GM12801 (cell line): Measurements from ENCODE around the gene SP6.

Source experiments
- TF ChIP-seq, protein P1 (sequence below): IDR thresholded peaks from one replicate; pipeline ENCODE4 v1.5.1; 2011; ENCODE audit warnings: control low read depth; ENCODE audit not compliant: insufficient read length; ENCODE audit errors: extremely low read depth

SP6 gene

DNA sequence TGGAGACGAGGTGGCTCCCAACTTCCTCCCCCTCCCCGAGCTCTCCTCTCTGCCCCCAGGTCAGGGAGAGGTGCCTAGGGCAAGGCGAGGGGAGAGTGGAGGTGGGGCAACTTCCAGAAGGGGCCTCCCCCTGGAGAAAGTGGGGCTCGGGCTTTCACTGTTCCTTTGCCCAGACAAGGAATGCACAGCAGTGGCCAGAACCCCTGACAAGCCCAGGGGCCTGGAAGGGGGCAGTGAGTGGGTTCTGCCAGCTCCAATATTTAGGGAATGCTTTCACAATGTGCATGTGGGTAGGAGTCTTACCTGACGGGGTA lies 33.4 kb upstream of the SP6 start:
- TF ChIP-seq, protein P1, sequence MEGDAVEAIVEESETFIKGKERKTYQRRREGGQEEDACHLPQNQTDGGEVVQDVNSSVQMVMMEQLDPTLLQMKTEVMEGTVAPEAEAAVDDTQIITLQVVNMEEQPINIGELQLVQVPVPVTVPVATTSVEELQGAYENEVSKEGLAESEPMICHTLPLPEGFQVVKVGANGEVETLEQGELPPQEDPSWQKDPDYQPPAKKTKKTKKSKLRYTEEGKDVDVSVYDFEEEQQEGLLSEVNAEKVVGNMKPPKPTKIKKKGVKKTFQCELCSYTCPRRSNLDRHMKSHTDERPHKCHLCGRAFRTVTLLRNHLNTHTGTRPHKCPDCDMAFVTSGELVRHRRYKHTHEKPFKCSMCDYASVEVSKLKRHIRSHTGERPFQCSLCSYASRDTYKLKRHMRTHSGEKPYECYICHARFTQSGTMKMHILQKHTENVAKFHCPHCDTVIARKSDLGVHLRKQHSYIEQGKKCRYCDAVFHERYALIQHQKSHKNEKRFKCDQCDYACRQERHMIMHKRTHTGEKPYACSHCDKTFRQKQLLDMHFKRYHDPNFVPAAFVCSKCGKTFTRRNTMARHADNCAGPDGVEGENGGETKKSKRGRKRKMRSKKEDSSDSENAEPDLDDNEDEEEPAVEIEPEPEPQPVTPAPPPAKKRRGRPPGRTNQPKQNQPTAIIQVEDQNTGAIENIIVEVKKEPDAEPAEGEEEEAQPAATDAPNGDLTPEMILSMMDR = no peak

DNA sequence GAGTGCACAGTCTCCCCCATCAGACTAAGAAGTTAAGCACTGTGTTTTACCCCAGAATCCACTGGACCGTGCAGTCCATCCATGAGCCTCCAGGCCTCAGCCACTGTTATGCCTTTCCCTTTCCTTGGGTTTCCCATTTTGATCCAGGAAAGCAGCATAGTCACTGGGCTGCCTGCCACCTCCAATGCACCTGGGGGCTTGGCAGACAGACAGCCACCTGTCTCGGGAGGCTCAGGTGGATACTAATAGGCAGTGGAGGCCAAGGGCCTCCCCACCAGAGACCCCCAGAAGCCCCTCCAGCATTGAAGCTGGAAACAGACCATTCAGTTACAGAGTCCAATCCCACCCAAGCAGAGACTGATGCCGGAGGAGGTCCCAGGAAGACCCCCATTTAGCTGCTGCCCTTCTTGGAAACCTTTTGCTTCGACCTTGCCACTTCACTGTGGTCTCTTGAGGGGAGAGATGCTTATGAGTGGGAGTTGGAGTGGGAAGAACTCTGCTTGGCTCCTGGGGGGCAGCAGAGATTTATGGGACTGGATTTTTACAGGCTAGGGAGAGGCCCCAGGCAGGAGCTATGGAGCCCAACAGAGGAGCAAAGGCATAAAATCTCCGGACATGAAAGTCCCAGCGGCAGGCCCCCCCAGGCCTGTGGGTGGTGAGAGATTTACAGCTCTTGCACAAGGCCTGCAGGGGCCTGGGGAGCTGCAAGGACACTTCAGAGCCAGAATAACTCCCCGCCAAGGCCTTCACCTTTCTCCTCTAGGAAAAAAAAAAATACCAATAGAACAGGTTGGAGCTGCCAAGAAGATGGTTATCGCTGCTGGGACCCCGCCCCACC lies 32.8 kb upstream of the SP6 start:
- TF ChIP-seq, protein P1 = no peak

DNA sequence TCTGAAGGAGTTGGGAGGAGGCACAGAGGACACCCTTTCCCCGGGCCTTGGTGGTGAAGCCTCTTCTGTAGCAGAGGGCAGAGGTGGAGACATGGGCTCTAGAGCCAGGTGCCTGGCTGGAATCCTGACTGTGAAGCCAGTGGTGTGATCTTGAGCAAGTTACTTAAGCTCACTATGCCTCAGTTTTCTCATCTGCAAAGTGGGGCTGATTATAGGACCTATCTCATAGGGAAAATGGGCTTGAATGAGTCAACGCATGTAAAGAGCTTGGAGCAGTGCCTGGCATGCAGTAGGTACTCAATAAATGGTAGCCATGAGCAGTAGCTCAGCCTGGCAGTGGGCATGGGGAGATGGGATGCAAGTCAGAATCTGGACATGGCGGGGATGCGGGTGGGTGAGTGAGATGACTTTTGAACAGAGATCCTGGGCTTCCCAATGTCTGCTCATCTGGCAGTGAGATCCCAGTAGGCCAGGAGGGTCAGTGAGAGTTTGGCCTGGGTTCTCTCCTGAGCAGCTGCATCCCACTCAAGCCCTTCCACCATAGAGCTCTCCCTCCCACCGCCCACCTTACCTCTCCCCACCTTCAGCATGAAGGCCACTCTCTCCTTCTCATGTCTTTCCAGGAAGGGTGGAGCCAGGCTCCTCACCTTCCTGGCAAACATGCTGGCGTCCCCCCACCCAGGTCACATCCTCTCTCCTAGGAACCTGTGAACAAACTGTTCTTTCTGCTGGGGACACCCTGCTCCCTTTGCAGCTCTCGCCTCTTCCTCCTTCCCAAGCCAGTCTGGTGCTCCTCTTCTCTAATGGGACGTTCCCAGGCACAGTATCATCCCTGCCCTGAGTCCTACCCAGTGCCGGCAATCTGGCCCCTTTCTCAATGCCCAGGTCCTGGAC lies 32.0 kb upstream of the SP6 start:
- TF ChIP-seq, protein P1 = no peak

DNA sequence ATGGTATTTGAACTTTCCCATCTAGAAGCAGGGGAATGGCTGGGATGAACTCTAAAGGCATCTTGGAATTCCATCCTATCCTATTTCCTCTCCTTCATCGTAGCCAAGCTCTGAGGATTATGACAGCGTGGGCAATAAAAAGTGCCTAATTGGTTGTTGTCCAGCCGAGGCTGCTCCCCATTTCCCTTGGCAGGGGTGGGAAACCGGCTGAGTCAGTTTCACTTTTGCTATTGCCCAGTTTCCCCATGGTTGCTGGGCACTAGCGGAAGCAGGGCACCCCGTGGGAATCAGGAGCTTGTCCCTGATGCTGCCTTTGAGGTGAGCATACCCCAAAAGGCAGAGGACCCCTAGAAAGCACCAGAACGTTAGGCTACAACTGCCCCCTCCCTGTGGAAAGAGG lies 31.3 kb upstream of the SP6 start:
- TF ChIP-seq, protein P1 = no peak

DNA sequence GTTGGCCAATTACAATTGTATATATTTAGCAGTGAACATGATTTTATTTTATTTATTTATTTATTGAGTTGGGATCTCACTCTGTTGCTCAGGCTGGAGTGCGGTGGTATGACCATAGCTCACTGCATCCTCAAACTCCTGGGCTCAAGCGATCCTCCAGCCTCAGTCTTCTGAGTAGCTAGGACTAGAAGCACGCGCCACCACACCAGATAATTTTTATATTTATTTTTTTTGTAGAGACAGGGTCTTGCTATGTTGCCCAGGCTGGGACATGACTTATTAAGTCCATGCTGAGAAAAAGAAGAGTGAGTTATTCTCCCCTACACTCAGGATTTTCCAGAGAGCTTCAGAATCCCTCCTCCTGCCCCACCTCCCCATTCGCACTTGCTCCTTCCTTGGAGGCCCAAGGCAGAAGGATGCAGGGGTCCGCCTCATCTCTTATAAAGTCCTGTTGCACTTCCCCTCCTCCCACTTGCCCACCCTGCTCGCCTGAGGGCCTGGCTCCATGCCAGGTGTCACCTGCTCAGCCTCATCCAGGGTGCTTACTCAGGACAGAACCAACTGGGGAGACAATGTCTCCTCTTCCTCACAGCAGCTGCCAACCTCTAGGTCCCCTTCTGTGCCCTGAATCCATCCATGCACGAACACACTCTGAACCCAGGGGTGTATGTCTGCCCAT lies 29.0 kb upstream of the SP6 start:
- TF ChIP-seq, protein P1 = no peak

DNA sequence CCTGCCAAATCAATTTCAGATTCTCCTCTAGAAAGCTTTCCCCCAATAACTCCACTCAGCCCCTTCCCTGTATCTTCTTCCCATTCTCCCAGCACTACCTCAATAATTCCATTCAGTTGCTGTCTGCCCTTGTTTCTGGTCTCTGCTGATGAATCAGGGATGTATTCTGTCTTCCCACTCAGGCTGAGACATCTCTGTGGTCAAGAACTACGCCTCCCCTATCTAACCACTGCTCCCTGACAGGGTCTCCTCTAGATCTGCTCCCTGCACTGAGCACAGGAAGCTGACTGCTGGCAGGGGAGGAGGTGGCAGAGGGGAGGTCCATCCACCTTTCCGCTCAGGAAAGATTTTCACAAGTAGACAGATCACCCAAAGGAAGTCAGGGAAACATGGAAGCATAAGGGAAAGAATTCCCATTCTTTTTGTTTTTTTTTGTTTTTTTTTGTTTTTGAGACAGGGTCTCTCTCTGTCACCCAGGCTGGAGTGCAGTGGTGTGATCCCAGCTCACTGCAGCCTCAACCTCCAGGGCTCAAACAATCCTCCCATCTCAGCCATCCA lies 28.1 kb upstream of the SP6 start:
- TF ChIP-seq, protein P1 = no peak
